Measurements from ENCODE around the gene HOXA2. TPM values are rescaled to one million over a fixed set of nuclear protein-coding genes. Genes with fewer than 3 reads are reported as not detected.

Gene HOXA2
- polyA plus RNA-seq, 1 donor (not counting 4 experiments of a cell fraction or from before 2014, with no cell fraction given), result 0.71 TPM

DNA sequence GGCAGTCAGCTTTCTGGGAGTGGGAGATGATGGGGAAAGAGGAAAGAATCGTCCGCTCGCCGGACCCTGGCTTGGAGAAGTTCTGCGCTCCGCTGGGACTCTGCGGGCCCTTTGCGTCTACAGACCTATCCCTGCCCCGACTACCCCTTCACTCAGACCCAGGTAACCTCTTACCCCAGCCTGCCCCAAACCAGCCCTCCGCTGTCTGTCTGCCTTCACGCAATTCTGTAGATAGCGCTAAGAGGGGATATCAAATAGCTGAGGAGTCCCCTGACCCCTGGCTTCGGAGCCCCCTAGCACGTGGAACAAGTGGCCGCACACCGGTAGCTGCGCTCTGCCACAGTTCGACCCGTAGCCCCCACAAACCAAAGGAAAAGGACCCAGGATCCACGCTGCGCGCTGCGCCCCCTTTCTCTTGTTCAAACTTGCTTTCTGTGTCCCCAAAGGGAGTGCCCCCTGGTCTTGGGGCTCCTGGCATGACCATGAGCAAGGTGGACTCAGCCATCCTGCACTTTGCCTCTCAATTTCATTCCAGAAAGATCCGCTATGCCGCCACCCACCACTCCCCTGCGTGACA, 21.1 kb upstream of the HOXA2 start:
- Histone ChIP-seq H3K27ac (ENCODE audit: control insufficient read depth, insufficient read depth, low read length) (no peak overlapping the region), H3K36me3 (ENCODE audit: control insufficient read depth in 2 of 2, extremely low read depth in 1 of 2, insufficient read depth in 2 of 2, low read length in 2 of 2) (peaks cover 0 to 4% of the 10 kb centered on the region in 2 experiments), H3K79me2 (ENCODE audit: control insufficient read depth, insufficient read depth, low read length) (no peaks in the 10 kb centered on the region), H3K9me3 (ENCODE audit: control insufficient read depth, low read depth, low read length) (no peaks in the 10 kb centered on the region), H3K4me1 (ENCODE audit: control insufficient read depth, extremely low read depth, insufficient read depth, low read length) (no peaks in the 10 kb centered on the region), H4K20me1 (ENCODE audit: control insufficient read depth, extremely low read depth, insufficient read depth, low read length) (no peaks in the 10 kb centered on the region), H3K9ac (ENCODE audit: control insufficient read depth, extremely low read depth, insufficient read depth, low read length) (peak overlapping the region; percentile 42), H3K4me2 (ENCODE audit: control insufficient read depth, extremely low read depth, insufficient read depth, low read depth, low read length) (peak overlapping the region; percentile 38), H3K9me1 (ENCODE audit: control insufficient read depth, extremely low read depth, insufficient read depth, low read length) (no peaks in the 10 kb centered on the region), H3K27me3 (ENCODE audit: control insufficient read depth, extremely low read depth, insufficient read depth, low read length) (no peaks in the 10 kb centered on the region), H3K4me3 (ENCODE audit: control insufficient read depth in 2 of 3, extremely low read depth in 1 of 3, insufficient read depth in 2 of 3, low read depth in 1 of 3, low read length in 3 of 3) (no peak overlapping the region), H2AFZ (ENCODE audit: control insufficient read depth, low read length) (no peak overlapping the region)
- dilution Hi-C loops (cut with MboI; ENCODE audit: extremely low pct_ligation_motif_present, low sequenced_read_pairs), result no loop called here
- DNase-seq (ENCODE audit: low read depth, low spot score), result no peak
- no peak for TF ChIP-seq CTCF (optimal IDR thresholded peaks at IDR 0.05 in 1 of 3, IDR thresholded peaks at IDR 0.05 in 1 of 3, conservative IDR thresholded peaks at IDR 0.05 in 1 of 3; ENCODE audit: extremely low read depth in 1 of 3, insufficient read depth in 2 of 3, low read length in 3 of 3)
- no peak for TF ChIP-seq EZH2 (IDR thresholded peaks at IDR 0.05; ENCODE audit: low read length)
- FAIRE-seq, result no peak

- H3K79me2 ChIP-seq (ENCODE audit: control insufficient read depth, insufficient read depth, low read length), result no peaks in the 10 kb centered on the region
- H3K9me3 ChIP-seq (ENCODE audit: control insufficient read depth, low read depth, low read length), result no peaks in the 10 kb centered on the region
- peak overlapping the region; percentile 38 for H3K4me2 ChIP-seq (ENCODE audit: control insufficient read depth, extremely low read depth, insufficient read depth, low read depth, low read length)
- DNase-seq (ENCODE audit: low read depth, low spot score) (no peak), FAIRE-seq (no peak)
- H3K36me3 ChIP-seq (ENCODE audit: control insufficient read depth in 2 of 2, extremely low read depth in 1 of 2, insufficient read depth in 2 of 2, low read length in 2 of 2), result peaks cover 0 to 4% of the 10 kb centered on the region in 2 experiments
- TF ChIP-seq CTCF (optimal IDR thresholded peaks at IDR 0.05 in 1 of 3, IDR thresholded peaks at IDR 0.05 in 1 of 3, conservative IDR thresholded peaks at IDR 0.05 in 1 of 3; ENCODE audit: extremely low read depth in 1 of 3, insufficient read depth in 2 of 3, low read length in 3 of 3) (no peak), EZH2 (IDR thresholded peaks at IDR 0.05; ENCODE audit: low read length) (no peak)
- no peak overlapping the region for H2AFZ ChIP-seq (ENCODE audit: control insufficient read depth, low read length)
- dilution Hi-C loops (cut with MboI; ENCODE audit: extremely low pct_ligation_motif_present, low sequenced_read_pairs), result no loop called here
- H3K4me1 ChIP-seq (ENCODE audit: control insufficient read depth, extremely low read depth, insufficient read depth, low read length), result no peaks in the 10 kb centered on the region
- no peaks in the 10 kb centered on the region for H3K27me3 ChIP-seq (ENCODE audit: control insufficient read depth, extremely low read depth, insufficient read depth, low read length)
- no peak overlapping the region for H3K27ac ChIP-seq (ENCODE audit: control insufficient read depth, insufficient read depth, low read length)
- H3K4me3 ChIP-seq (ENCODE audit: control insufficient read depth in 2 of 3, extremely low read depth in 1 of 3, insufficient read depth in 2 of 3, low read depth in 1 of 3, low read length in 3 of 3), result no peak overlapping the region
- H4K20me1 ChIP-seq (ENCODE audit: control insufficient read depth, extremely low read depth, insufficient read depth, low read length), result no peaks in the 10 kb centered on the region
- no peaks in the 10 kb centered on the region for H3K9me1 ChIP-seq (ENCODE audit: control insufficient read depth, extremely low read depth, insufficient read depth, low read length)
- H3K9ac ChIP-seq (ENCODE audit: control insufficient read depth, extremely low read depth, insufficient read depth, low read length), result peak overlapping the region; percentile 42
Measured at GRCh38 chr7:27123007-27123476, 20.6 kb upstream of the HOXA2 start.

Data from keratinocyte (primary cell).